Activated naive CD4-positive, alpha-beta T cell treated with anti-CD3 and anti-CD28 coated beads, Interleukin-2, amount 50 U/mL, for 16 hours (primary cell): ENCODE results near the gene SPAG16.
"Not testable (repeated sequence)": the region's sequence is repeated elsewhere in the genome, so short reads cannot be mapped to it uniquely, and the experiment has no call there.

Experiments used
- DNase-seq: peaks from one replicate; pipeline ENCODE4 v3.0.0-alpha.2; 2020

The SPAG16 gene

GRCh38 chr2:213561759-213562158, 277.5 kb downstream of the SPAG16 start:
- DNase-seq, result no peak

DNA sequence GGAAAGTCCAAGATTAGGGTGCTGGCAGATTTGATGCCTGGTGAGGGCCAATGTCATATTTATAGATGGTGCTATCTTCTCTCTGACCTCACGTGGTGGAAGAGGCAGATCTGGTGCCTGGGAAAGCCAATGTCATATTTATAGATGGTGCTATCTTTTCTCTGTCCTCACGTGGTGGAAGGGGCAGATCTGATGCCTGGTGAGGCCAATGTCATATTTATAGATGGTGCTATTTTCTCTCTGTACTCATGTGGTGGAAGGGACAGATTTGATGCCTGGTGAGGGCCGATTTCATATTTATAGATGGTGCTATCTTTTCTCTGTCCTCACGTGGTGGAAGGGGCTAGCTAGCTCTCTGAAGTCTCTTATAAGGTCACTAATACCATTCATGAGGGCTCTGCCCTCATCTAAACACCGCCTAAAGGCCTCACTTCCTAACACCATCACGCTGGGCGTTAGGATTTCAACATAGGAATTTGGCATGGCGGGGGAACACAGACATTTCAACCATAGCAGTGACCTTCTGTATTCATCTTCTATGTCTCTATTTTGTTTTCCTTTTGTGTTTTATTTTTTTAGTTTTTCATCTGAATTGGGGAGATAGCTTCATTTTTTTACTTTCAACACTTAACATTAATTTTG, 278.4 kb downstream of the SPAG16 start:
- DNase-seq, result no peak

DNA sequence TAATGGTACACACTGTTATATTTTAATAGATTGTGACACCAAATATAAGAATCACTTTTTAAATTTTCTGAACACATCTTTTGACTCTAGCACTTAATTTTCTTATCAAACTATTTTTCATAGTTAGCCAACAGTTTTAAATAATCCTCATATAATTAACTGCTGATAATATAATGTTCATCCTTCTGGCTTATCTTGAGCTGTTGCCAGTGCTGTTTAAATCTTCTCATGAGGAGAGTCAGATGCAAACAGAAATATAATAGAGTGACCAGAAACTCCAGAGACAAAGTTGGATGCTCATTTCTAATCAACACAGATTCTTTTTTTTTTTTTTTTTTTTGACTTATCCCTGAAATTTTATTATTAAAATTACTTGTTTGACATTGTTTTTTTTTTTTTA, 282.6 kb downstream of the SPAG16 start:
- no peak for DNase-seq

GRCh38 chr2:213609570-213610170, 325.4 kb downstream of the SPAG16 start:
- DNase-seq, result no peak

DNA sequence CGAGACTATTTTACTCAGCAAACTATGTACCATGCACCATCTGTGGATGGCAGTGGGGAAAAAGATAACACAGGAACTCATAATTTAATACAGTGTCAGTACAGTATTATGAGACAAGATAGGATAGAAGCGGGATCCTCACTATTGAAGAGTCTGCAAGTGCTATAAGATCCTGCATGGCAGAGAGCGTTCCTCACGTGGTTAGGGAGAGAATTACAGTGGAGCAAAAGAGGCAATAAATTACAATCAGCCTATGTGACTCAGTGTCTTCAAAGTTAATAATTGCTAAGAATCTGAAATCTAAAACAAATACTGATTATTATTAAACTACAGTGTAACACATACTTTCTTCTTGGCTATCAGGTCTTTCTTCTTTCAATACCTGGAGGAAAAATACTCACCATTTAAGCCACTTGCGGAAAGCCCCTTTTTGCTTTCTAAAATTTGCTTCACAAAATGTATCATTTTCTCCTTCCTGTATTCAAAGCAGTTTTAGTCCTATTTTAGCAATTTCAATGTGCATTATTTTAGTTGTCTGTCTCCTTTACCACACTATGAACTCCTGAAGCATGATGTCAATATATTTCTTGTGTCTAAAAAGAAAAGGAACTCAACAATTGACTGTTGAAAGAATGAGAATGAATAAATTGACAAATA, 342.9 kb downstream of the SPAG16 start:
- DNase-seq, result no peak

GRCh38 chr2:213627835-213628460, 343.7 kb downstream of the SPAG16 start:
- DNase-seq, result no peak

GRCh38 chr2:213640738-213641425, 356.6 kb downstream of the SPAG16 start:
- no peak for DNase-seq

GRCh38 chr2:213644926-213645325, 360.7 kb downstream of the SPAG16 start:
- DNase-seq, result no peak

- no peak for DNase-seq
Observed at GRCh38 chr2:213649176-213649575, 364.9 kb downstream of the SPAG16 start.

GRCh38 chr2:213664817-213665216, 380.6 kb downstream of the SPAG16 start:
- no peak for DNase-seq

- no peak for DNase-seq
Observed at GRCh38 chr2:213669657-213670056, 385.4 kb downstream of the SPAG16 start.

DNA sequence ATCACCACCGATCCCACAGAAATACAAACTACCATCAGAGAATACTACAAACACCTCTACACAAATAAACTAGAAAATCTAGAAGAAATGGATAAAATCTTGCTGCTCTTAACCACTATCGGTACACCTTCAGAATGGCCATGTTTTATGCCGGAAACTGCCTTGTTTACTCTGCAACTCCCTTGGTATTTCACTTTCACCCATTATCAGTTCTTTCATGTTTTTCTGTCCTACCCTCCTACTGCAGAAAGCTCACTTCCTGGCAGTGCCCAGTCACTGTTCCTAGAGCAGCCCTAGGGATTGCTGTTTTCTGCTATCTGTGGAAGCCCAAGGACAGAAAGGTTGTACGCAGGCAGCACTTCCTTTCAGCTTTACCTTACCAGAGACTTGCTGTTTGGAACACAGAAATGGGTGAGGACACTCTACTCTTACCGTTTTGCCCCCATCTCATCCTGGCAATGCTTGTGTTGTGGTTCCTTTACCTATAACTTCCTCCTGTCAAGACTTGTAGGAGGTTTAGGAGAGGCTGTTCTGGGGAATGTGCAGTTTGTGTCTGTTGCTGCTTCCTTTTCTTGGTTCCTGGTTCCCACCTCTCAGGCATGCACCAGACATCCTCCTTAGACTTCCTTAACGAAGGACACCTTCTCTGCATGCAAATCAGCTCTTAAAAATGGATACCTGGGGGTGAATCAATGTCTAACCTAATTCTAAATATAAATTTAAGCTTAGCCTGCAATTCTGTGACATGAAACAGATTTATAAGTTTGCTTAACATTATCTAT, 394.4 kb downstream of the SPAG16 start:
- no peak for DNase-seq

GRCh38 chr2:213679894-213680293, 395.6 kb downstream of the SPAG16 start:
- DNase-seq, result no peak

DNA sequence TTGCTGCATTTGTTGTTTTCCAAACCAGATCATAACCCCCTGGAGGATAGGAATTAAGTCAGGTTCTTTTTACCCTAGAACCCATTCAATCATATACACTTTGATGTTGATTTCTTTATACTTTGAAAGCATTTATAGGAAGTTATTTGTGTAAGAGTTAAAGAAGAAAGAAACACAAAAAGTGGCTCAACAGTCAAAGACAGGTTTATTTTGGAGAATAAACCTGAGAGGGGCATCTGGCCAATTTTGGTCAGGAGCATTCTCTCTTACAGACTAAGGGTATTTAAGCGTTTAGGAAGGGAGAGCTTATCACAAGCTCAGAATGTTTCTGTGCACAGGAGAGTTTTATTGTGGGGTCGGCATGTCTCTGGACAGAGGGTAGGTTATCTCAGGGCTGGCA, 398.0 kb downstream of the SPAG16 start:
- DNase-seq, result no peak

DNA sequence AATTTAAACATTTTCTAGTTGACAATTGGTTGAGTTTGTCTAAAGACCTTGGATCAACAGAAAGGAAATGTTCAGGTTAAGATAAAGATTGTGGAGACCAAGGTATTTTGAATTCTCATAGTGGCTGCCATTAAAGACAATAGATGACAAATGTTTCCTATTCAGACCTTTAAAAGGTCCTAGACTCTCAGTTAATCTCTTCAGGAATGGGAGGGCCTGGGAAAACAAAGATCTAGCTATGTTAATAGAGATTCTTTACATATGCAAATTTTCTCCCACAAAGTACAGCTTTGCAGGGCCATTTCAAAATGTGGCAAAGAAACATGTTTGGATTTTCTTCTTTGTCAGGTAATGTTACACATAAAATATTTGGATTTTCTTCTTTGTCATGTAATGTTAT, 403.9 kb downstream of the SPAG16 start:
- DNase-seq, result no peak

- DNase-seq, result not testable (repeated sequence)
Observed at GRCh38 chr2:213688825-213689224, 404.6 kb downstream of the SPAG16 start.

- DNase-seq, result no peak
Observed at GRCh38 chr2:213689585-213689984, 405.3 kb downstream of the SPAG16 start.

GRCh38 chr2:213691351-213691750, 407.1 kb downstream of the SPAG16 start:
- DNase-seq, result no peak

- no peak for DNase-seq
Observed at GRCh38 chr2:213696442-213696841, 412.2 kb downstream of the SPAG16 start.

DNA sequence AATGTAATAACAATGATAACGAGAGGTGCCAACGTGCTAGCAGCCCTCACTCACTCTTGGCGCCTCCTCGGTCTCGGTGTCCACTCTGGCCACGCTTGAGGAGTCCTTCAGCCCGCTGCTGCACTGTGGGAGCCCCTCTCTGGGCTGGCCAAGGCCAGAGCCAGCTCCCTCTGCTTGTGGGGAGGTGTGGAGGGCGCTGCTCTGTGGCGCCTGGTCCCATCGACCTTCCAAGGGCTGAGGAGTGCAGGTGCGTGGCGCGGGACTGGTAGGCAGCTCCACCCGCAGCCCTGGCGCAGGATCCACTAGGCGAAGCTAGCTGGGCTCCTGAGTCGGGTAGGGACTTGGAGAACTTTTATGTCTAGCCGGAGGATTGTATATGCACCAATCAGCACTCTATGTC, 417.1 kb downstream of the SPAG16 start:
- not testable (repeated sequence) for DNase-seq

- DNase-seq, result no peak
Observed at GRCh38 chr2:213703406-213704098, 419.3 kb downstream of the SPAG16 start.

GRCh38 chr2:213710164-213710563, 425.9 kb downstream of the SPAG16 start:
- no peak for DNase-seq
